Activated T-cell treated with anti-CD3 and anti-CD28 coated beads, Interleukin-2, amount 50 U/mL, for 4 hours (primary cell): ENCODE results near the gene YPEL3. TPM values are rescaled to one million over a fixed set of nuclear protein-coding genes. Genes with fewer than 3 reads are reported as not detected.
A peak's percentile ranks its signal among the peaks of the same experiment; 100 is the strongest.

Experiments used
- ATAC-seq, 2 donors: fragments of 200-7000 bp; cut with Tn5 transposase; one replicate each; pipeline ENCODE4 v1.10.0; 2021
- DNase-seq: peaks from one replicate; pipeline ENCODE4 v3.0.0-alpha.2; 2020
- H3K27me3 Mint-ChIP-seq: one replicate; pipeline ENCODE4 v1.8.0; 2021; ENCODE audit warnings: low read depth, mixed read lengths
- H3K36me3 Mint-ChIP-seq: one replicate; pipeline ENCODE4 v1.8.0; 2022; ENCODE audit warnings: mixed read lengths; ENCODE audit not compliant: insufficient read depth
- H3K4me1 Mint-ChIP-seq: one replicate; pipeline ENCODE4 v1.8.0; 2021; ENCODE audit warnings: low read depth, mixed read lengths
- H3K4me3 Mint-ChIP-seq: one replicate; pipeline ENCODE4 v1.8.0; 2021; ENCODE audit warnings: mild to moderate bottlenecking, moderate library complexity, mixed read lengths
- H3K9me3 Mint-ChIP-seq: one replicate; pipeline ENCODE4 v1.8.0; 2021; ENCODE audit warnings: mixed read lengths
- total RNA-seq, 3 donors: library from RNA; stranded (reverse); gene quantifications; one replicate each; pipeline ENCODE4 v1.2.1, GENCODE V29; 2021

YPEL3 gene
- total RNA-seq, 3 donors from 2014 or later = 4.4 to 7.2 (median 6.1) TPM

DNA sequence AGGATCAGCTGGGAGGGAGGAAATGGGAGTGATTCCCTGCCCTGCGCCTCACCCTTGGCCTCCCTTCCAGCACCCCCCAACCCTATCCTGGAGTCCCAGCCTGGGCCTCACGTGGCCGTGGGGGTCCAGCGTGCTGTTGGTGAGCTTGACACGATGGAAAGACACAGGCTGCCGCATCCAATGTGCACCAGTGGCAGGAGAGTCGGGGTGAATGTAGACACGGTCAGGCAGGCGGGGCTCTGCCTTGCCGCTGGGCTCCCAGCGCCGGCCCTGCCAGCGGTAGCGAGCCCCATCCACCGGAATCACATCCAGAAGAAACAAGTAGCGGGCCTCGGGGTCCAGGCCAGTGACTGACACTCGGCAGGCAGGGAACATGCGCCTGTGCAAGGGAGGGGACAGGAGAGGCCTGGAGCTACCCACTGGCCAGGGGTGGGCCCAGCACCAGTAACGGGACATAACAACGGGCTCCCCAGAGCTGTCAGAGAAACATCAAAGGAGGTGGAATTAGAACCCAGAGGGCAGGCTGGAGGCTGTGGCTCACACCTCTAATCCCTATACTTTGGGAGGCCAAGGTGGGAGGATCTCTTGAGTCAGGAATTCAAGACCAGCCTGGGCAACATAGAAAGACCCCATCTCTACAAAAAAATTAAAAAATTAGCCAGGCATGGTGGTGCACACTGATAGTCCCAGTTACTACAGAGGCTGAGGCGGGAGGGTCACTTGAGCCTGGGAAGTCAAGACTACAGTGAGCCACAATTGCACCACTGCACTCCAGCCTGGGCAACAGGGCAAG, 7.0 kb downstream of the YPEL3 start:
- Mint-ChIP-seq H3K9me3 (no peaks in the 10 kb centered on the region), H3K27me3 (no peaks in the 10 kb centered on the region), H3K36me3 (peaks cover 3% of the 10 kb centered on the region), H3K4me1 (peaks cover 31% of the 10 kb centered on the region), H3K4me3 (no peak overlapping the region)
- ATAC-seq (no peak), DNase-seq (no peak)

DNA sequence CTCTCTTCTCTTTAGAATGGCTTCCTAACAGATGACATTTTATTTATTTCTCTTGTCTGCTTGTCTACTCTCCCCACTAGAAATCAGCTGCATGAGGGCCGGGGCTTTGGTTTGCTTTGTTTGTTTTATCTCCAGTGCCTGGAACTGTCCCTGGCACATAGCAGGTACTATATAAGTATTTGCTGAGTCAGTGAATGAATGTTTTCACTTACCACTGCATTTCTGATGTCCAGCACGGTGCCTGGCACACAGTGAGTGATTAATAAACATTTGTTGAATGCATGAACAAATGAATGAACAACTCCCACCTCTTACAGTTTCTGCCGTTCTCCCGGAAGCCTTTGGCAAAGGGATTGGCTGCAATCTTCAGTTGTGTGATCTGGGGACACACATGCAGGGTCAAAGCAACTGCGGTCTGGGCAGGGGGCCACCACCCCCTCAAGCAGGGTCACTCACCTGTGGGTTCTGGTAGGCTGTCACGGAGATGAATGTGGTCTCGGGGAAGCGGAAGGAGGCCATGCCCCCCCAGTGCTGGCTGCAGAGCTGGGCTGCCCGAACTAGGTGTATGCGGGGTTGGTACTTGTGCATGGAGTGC, 7.7 kb downstream of the YPEL3 start:
- no peak for ATAC-seq
- Mint-ChIP-seq H3K9me3 (no peaks in the 10 kb centered on the region), H3K4me3 (no peak overlapping the region), H3K27me3 (no peaks in the 10 kb centered on the region), H3K36me3 (peaks cover 3% of the 10 kb centered on the region), H3K4me1 (peaks cover 29% of the 10 kb centered on the region)
- DNase-seq = no peak

DNA sequence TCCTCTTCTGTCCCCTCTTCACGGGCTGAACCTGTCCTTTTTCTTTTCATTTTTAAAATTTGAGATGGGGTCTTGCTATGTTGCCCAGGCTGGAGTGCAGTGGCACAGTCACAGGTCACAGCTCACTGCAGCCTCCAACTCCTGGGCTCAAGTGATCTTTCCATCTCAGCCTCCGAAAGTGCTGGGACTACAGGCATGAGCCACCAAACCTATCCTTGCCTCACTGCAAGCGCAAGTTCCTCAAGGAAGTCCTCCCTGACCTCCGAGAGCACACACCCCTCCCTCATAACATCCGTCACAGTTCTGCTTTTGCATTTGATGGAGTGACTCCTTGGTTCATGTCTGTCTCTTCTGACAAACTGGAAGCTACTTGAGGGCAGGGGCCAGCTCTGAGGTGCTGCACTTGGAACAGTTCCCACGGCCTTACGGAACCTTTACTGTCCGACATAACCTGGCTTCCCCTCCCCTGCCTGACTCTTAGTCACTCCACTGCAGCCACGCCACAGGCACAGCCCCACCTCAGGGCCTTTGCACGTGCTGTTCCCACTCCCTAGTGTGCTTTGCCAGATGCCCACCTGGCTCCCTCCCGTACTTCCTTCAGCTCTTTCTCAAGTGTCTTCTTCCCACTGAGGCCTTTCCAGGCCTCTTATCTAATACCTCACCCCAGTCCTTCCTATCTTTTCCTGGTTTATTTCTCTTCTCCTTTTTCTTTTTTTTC, 8.7 kb downstream of the YPEL3 start:
- DNase-seq (no peak), ATAC-seq (no peak)
- Mint-ChIP-seq H3K27me3 (no peaks in the 10 kb centered on the region), H3K4me1 (peaks cover 22% of the 10 kb centered on the region), H3K36me3 (peaks cover 10% of the 10 kb centered on the region), H3K4me3 (no peak overlapping the region), H3K9me3 (no peaks in the 10 kb centered on the region)

GRCh38 chr16:30086291-30087140, 9.5 kb downstream of the YPEL3 start:
- Mint-ChIP-seq H3K9me3 (no peaks in the 10 kb centered on the region), H3K4me1 (peaks cover 15% of the 10 kb centered on the region), H3K36me3 (peaks cover 15% of the 10 kb centered on the region), H3K27me3 (no peaks in the 10 kb centered on the region), H3K4me3 (no peak overlapping the region)
- ATAC-seq = no peak
- DNase-seq = no peak

DNA sequence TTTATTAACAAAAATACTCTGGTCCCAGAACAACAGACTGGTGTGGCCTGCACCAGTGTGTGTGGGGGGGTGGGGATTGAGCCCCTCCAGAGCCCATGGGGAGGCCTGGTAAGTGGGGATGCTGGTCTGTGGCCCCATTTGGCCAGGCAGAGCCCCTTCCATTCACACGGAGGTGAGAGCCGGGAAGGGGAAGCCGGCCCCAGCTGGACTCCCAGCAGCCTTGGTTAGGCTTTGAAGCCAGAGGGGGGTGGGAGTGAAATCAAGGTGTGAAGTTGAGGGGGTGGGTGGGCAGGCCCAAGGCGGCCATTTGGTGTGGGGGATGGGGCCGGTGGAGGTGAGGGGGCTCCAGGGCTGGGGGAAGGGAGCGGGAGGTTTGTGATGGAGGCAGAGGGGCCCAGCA, 10.2 kb downstream of the YPEL3 start:
- Mint-ChIP-seq H3K4me1 (peaks cover 15% of the 10 kb centered on the region), H3K36me3 (peaks cover 15% of the 10 kb centered on the region), H3K27me3 (no peaks in the 10 kb centered on the region), H3K4me3 (no peak overlapping the region), H3K9me3 (no peaks in the 10 kb centered on the region)
- DNase-seq = no peak
- ATAC-seq = no peak

DNA sequence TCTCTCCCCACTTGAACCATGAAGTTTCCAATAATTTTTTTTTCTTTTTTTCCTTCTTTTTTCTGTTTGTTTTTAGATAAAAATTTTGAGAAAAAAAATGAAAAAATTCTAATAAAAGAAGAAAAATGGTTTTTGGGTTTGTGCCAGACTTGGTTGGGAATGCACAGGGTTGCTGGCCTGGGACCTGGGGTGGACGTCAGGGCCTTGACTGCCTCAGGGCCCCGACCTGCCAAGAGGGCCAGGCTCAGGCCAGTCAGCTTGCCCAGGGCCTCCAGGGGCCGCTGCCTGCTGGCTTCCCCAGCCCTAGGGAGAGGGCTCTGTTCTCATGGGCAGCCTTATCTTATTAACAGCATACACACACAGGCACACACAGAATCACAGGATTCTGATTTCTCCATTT, 10.8 kb downstream of the YPEL3 start:
- ATAC-seq (no peak), DNase-seq (no peak)
- Mint-ChIP-seq H3K4me1 (peaks cover 12% of the 10 kb centered on the region), H3K36me3 (peaks cover 15% of the 10 kb centered on the region), H3K4me3 (no peak overlapping the region), H3K27me3 (no peaks in the 10 kb centered on the region), H3K9me3 (no peaks in the 10 kb centered on the region)

GRCh38 chr16:30084816-30085159, 11.2 kb downstream of the YPEL3 start:
- peaks cover 15% of the 10 kb centered on the region for H3K36me3 Mint-ChIP-seq
- DNase-seq = no peak
- peaks cover 9% of the 10 kb centered on the region for H3K4me1 Mint-ChIP-seq
- no peak for ATAC-seq
- H3K9me3 Mint-ChIP-seq = no peaks in the 10 kb centered on the region
- H3K27me3 Mint-ChIP-seq = no peaks in the 10 kb centered on the region
- no peak overlapping the region for H3K4me3 Mint-ChIP-seq

- DNase-seq (no peak), ATAC-seq (no peak)
- H3K4me1 Mint-ChIP-seq = peaks cover 7% of the 10 kb centered on the region
- no peaks in the 10 kb centered on the region for H3K27me3 Mint-ChIP-seq
- H3K4me3 Mint-ChIP-seq = no peak overlapping the region
- H3K9me3 Mint-ChIP-seq = no peaks in the 10 kb centered on the region
- peaks cover 19% of the 10 kb centered on the region for H3K36me3 Mint-ChIP-seq
Observed at GRCh38 chr16:30084096-30084815, 11.8 kb downstream of the YPEL3 start.

DNA sequence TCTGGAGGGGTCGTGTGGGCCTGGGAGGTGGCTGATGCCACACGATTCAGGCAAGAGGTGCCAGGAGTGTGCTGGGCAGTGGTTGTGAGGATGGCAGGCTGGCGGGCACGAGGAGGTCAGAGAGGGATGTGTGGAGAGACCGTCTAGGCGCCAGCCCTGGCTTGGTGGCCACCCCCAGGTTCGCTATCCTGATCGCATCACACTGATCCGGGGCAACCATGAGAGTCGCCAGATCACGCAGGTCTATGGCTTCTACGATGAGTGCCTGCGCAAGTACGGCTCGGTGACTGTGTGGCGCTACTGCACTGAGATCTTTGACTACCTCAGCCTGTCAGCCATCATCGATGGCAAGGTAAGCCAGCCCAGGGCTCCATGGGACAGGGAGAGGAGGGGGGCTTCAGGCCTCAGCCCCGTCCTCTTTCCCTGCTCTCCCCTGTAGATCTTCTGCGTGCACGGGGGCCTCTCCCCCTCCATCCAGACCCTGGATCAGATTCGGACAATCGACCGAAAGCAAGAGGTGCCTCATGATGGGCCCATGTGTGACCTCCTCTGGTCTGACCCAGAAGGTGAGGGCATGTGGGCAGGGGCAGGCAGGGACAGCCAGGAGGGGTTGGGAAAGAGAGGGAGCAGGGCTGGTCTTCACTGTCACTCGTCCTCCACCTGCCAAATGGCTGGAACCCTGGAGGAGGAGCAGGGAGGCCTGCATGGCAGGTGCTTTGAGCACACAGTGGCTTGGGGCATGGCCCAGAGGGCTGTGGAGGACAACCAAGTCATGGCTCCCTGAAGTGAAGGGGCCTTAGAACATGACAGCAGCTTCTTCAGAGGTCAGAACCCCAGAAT, 12.6 kb downstream of the YPEL3 start:
- ATAC-seq = no peak
- Mint-ChIP-seq H3K36me3 (peaks cover 19% of the 10 kb centered on the region), H3K4me1 (peaks cover 10% of the 10 kb centered on the region), H3K27me3 (no peaks in the 10 kb centered on the region), H3K9me3 (no peaks in the 10 kb centered on the region), H3K4me3 (no peak overlapping the region)
- no peak for DNase-seq

DNA sequence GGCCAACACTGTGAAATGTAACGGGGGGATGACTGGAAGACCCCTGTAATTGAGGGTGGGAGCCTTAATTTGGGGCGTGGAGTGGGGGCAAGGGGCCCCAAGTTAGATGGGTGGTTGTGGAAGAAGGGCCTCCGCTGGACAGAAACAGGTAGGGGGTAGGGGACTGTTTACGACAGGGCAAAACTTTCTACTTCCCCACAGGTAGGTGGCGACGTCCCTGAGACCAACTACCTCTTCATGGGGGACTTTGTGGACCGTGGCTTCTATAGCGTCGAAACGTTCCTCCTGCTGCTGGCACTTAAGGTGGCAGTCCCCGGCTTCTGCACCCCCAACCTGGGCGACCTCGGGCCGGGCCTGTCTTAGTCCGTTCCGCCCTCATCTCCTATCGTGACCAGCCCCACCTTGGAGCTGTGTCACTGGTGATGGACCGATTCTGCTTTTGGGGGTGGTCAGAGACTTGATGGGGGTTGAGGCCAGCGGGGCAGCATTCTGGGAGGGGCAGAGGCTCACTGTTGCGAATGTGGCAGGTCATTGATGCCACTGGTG, 13.4 kb downstream of the YPEL3 start:
- ATAC-seq (no peak), DNase-seq (no peak)
- no peak overlapping the region for H3K4me3 Mint-ChIP-seq
- no peaks in the 10 kb centered on the region for H3K27me3 Mint-ChIP-seq
- H3K4me1 Mint-ChIP-seq = peaks cover 17% of the 10 kb centered on the region
- H3K9me3 Mint-ChIP-seq = no peaks in the 10 kb centered on the region
- H3K36me3 Mint-ChIP-seq = peaks cover 23% of the 10 kb centered on the region

DNA sequence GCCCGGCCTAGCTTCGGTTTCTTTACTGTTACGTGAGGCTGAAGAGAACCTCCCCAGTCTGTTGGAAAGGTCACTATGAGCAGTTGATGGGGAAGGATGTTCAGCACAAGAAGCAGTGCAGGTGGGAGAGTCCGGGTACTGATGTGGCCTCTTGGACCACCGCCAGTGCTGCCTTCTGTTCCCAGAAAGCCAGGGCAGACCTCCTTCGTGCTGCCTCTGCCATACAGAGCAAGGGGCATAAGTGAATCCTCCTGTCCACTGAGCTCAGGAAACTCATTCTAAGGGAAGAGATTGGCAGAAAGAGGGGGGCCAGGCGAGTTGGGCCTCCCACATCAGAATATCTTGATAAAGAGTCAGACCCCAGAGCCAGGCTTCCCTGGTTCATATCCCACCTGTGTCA, 16.5 kb downstream of the YPEL3 start:
- no peaks in the 10 kb centered on the region for H3K27me3 Mint-ChIP-seq
- H3K4me1 Mint-ChIP-seq = peaks cover 35% of the 10 kb centered on the region
- peaks cover 30% of the 10 kb centered on the region for H3K36me3 Mint-ChIP-seq
- H3K4me3 Mint-ChIP-seq = no peak overlapping the region
- no peaks in the 10 kb centered on the region for H3K9me3 Mint-ChIP-seq
- no peak for ATAC-seq
- no peak for DNase-seq

GRCh38 chr16:30078744-30079143, 17.3 kb downstream of the YPEL3 start:
- Mint-ChIP-seq H3K9me3 (no peaks in the 10 kb centered on the region), H3K4me3 (no peak overlapping the region), H3K36me3 (peaks cover 30% of the 10 kb centered on the region), H3K4me1 (peaks cover 36% of the 10 kb centered on the region), H3K27me3 (no peaks in the 10 kb centered on the region)
- DNase-seq (no peak), ATAC-seq (no peak)

DNA sequence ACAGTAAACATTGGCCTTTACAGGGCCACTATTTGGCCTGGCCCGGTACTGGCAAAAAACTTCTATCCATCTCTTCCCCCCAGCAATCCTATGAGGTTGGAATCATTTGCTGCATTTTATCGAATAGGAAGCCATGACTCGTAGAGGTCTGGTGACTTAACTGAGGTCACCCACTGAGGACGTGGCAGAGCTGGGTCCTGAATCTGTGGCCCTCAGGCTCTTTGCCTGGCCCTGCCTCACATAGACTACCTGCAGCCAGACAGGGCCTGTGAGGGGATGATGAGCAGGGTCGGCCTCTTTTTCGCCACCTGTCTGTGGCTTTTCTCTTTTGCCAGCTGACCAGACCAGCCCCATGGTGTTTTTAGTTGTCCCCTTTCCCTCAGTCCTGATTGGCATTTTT, 18.4 kb downstream of the YPEL3 start:
- ATAC-seq (no peak), DNase-seq (no peak)
- Mint-ChIP-seq H3K36me3 (peaks cover 25% of the 10 kb centered on the region), H3K27me3 (no peaks in the 10 kb centered on the region), H3K4me1 (peaks cover 36% of the 10 kb centered on the region), H3K9me3 (no peaks in the 10 kb centered on the region), H3K4me3 (peak overlapping the region; percentile 93)
